ENCODE measurements around the gene OXER1.

OXER1 gene

GRCh38 chr2:42767899-42768705, 4.2 kb upstream of the OXER1 start:
- no peak overlapping the region for H3K9ac ChIP-seq
- no peaks in the 10 kb centered on the region for H3K27me3 ChIP-seq (ENCODE audit: control insufficient read depth, insufficient read depth, low read length)
- H3K27ac ChIP-seq = no peak overlapping the region
- no peak overlapping the region for H3K4me3 ChIP-seq (ENCODE audit: low read depth, low read length)
- no peaks in the 10 kb centered on the region for H3K79me2 ChIP-seq
- no peaks in the 10 kb centered on the region for H3K4me1 ChIP-seq
- H3K4me2 ChIP-seq (ENCODE audit: low read length) = no peak overlapping the region
- no peaks in the 10 kb centered on the region for H3K9me3 ChIP-seq (ENCODE audit: control insufficient read depth, low read length)
- no peak overlapping the region for H2AFZ ChIP-seq
- no peaks in the 10 kb centered on the region for H3K36me3 ChIP-seq (ENCODE audit: control insufficient read depth, insufficient read depth, low read length)
- TF ChIP-seq CTCF (IDR thresholded peaks at IDR 0.05) = no peak

GRCh38 chr2:42767080-42767898, 3.4 kb upstream of the OXER1 start:
- no peaks in the 10 kb centered on the region for H3K4me1 ChIP-seq
- H3K27me3 ChIP-seq (ENCODE audit: control insufficient read depth, insufficient read depth, low read length) = no peaks in the 10 kb centered on the region
- no peak overlapping the region for H3K27ac ChIP-seq
- no peak overlapping the region for H3K4me2 ChIP-seq (ENCODE audit: low read length)
- no peak overlapping the region for H3K9ac ChIP-seq
- no peaks in the 10 kb centered on the region for H3K9me3 ChIP-seq (ENCODE audit: control insufficient read depth, low read length)
- no peak overlapping the region for H2AFZ ChIP-seq
- H3K79me2 ChIP-seq = no peaks in the 10 kb centered on the region
- H3K4me3 ChIP-seq (ENCODE audit: low read depth, low read length) = no peak overlapping the region
- H3K36me3 ChIP-seq (ENCODE audit: control insufficient read depth, insufficient read depth, low read length) = no peaks in the 10 kb centered on the region
- no peak for TF ChIP-seq CTCF (IDR thresholded peaks at IDR 0.05)

- H3K27ac ChIP-seq = no peak overlapping the region
- no peaks in the 10 kb centered on the region for H3K4me1 ChIP-seq
- no peaks in the 10 kb centered on the region for H3K79me2 ChIP-seq
Observed at GRCh38 chr2:42765686-42766085, 1.8 kb upstream of the OXER1 start.

GRCh38 chr2:42764901-42765300, 966 bp upstream of the OXER1 start:
- no peaks in the 10 kb centered on the region for H3K36me3 ChIP-seq (ENCODE audit: control insufficient read depth, insufficient read depth, low read length)
- no peaks in the 10 kb centered on the region for H3K9me3 ChIP-seq (ENCODE audit: control insufficient read depth, low read length)
- H3K27ac ChIP-seq = no peak overlapping the region
- no peak overlapping the region for H3K4me2 ChIP-seq (ENCODE audit: low read length)
- H3K27me3 ChIP-seq (ENCODE audit: control insufficient read depth, insufficient read depth, low read length) = no peaks in the 10 kb centered on the region
- H3K9ac ChIP-seq = no peak overlapping the region
- no peak overlapping the region for H2AFZ ChIP-seq
- no peak overlapping the region for H3K4me3 ChIP-seq (ENCODE audit: low read depth, low read length)
- H3K79me2 ChIP-seq = no peaks in the 10 kb centered on the region
- TF ChIP-seq CTCF (IDR thresholded peaks at IDR 0.05) = no peak
- H3K4me1 ChIP-seq = no peaks in the 10 kb centered on the region

More at GRCh38 chr2:42765686-42766085, 1.8 kb upstream of the OXER1 start:
- no peak for TF ChIP-seq CTCF (IDR thresholded peaks at IDR 0.05)
- no peaks in the 10 kb centered on the region for H3K27me3 ChIP-seq (ENCODE audit: control insufficient read depth, insufficient read depth, low read length)
- H3K9ac ChIP-seq = no peak overlapping the region
- no peak overlapping the region for H3K4me3 ChIP-seq (ENCODE audit: low read depth, low read length)
- no peaks in the 10 kb centered on the region for H3K36me3 ChIP-seq (ENCODE audit: control insufficient read depth, insufficient read depth, low read length)
- H3K4me2 ChIP-seq (ENCODE audit: low read length) = no peak overlapping the region
- H2AFZ ChIP-seq = no peak overlapping the region
- no peaks in the 10 kb centered on the region for H3K9me3 ChIP-seq (ENCODE audit: control insufficient read depth, low read length)
